ENCODE measurements around the gene PRRT2. TPM values are rescaled to one million over a fixed set of nuclear protein-coding genes. Genes with fewer than 3 reads are reported as not detected.
"Not testable (repeated sequence)": the region's sequence is repeated elsewhere in the genome, so short reads cannot be mapped to it uniquely, and the experiment has no call there.

PRRT2 gene
- polyA plus RNA-seq, 4 donors: 10.0 to 28.8 (median 18.2) TPM

DNA sequence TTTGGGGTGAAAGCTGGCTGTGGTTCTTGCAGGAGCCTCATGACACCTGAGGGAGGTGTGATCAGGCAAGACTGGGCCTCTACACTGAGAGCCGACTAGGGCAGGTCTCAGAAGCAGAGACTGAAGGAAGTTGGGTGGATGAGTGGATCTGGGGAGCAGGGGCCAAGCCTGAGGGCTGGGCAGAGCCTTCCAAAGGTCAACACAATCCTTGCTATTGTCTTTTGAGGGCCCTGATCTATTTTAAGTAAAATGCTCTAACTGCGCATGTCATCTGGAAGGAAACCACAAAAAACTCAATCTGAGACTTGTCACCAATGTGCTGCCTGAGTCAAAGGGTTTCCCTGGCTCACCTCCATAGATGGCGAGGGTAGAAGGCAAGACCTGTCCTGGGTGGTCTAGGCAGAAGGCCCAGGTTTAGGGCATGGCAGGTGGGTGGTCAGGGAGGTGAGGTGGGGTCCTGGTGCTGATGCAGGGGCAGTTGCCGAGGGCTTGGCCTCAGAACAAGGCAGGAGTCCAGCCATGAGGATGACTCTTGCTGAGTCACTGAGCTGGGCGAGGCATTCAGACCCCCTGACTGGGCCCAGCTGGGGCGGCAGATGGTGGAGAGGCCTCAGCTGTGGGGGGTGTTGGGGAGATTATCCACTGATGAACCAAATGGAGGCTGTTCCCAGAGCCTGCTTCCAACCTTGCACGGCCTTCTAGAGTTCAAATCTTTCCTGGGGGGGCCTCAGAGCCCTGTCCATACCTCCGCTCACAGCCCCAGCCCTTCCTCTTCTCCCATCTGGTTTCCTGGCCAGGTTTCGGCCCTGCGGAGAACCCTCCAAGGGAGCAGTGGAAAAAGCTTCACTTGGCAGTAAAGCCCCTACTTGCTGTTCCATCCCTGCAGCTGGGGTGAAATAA, 13.4 kb downstream of the PRRT2 start:
- no peak for DNase-seq (ENCODE audit: low read depth in 4 of 4, low spot score in 2 of 4)

GRCh38 chr16:29826342-29826695, 14.3 kb downstream of the PRRT2 start:
- DNase-seq (ENCODE audit: low read depth in 4 of 4, low spot score in 2 of 4): no peak

- DNase-seq (ENCODE audit: low read depth in 4 of 4, low spot score in 2 of 4): no peak
Observed at GRCh38 chr16:29830774-29831173, 18.8 kb downstream of the PRRT2 start.

GRCh38 chr16:29831490-29831889, 19.5 kb downstream of the PRRT2 start:
- DNase-seq (ENCODE audit: low read depth in 4 of 4, low spot score in 2 of 4): no peak

- DNase-seq (ENCODE audit: low read depth in 4 of 4, low spot score in 2 of 4): not testable (repeated sequence)
Observed at GRCh38 chr16:29833219-29833618, 21.2 kb downstream of the PRRT2 start.

DNA sequence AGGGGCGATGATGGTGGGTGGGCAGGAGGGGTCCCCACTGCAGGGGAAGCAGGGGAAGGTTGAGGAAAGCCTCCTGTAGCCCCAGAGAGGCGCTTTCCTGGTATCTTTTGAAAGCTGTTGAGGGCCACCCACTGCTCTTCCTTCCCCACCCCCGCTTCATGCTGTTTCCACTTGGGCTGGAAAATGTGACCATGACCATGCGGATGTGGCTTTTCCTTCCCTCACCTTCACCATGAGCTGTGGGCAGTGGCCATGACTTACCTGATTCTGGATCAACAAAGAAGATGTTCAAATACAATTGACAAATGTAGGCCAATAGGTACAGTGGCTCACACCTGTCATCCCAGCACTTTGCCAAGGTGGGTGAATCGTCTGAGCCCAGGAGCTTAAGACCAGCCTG, 22.1 kb downstream of the PRRT2 start:
- DNase-seq (ENCODE audit: low read depth in 4 of 4, low spot score in 2 of 4): no peak

DNA sequence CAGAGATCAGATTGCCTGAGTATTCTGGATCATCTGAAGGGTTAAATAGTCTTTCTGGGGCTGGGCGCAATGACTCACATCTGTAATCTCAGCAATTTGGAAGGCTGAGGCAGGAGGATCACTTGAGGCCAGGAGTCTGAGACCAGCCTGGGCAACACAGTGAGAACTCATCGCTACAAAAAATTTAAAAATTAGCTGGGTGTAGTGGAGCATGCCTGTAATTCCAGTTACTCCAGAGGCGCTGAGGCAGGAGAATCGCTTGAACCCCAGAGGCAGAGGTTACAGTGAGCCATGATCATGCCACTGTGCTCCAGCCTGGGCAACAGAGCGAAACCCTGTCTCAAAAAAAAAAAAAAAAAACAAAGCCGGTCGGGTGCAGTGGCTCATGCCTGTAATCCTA, 23.9 kb downstream of the PRRT2 start:
- no peak for DNase-seq (ENCODE audit: low read depth in 4 of 4, low spot score in 2 of 4)

- DNase-seq (ENCODE audit: low read depth in 4 of 4, low spot score in 2 of 4): no peak
Observed at GRCh38 chr16:29836623-29837022, 24.6 kb downstream of the PRRT2 start.

- no peak for DNase-seq (ENCODE audit: low read depth in 4 of 4, low spot score in 2 of 4)
Observed at GRCh38 chr16:29837841-29838240, 25.8 kb downstream of the PRRT2 start.

- DNase-seq (ENCODE audit: low read depth in 4 of 4, low spot score in 2 of 4): no peak
Observed at GRCh38 chr16:29839822-29840221, 27.8 kb downstream of the PRRT2 start.

DNA sequence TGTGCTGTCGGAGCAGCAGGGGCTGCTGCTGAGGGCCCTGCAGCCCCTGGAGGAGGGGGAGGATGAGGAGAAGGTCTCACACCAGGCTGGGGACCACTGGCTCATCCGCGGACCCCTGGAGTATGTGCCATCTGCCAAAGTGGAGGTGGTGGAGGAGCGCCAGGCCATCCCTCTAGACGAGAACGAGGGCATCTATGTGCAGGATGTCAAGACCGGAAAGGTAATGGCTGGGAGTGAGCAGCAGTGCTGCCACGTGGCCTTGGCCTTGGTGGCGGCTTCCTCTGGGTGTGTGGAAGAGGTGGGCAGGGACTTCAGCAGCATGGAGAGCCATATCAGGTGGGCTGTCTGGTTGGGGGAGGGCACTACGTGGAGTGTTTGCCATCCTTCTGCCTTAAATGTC, 28.2 kb downstream of the PRRT2 start:
- no peak for DNase-seq (ENCODE audit: low read depth in 4 of 4, low spot score in 2 of 4)

GRCh38 chr16:29841631-29842030, 29.6 kb downstream of the PRRT2 start:
- DNase-seq (ENCODE audit: low read depth in 4 of 4, low spot score in 2 of 4): no peak

GRCh38 chr16:29842732-29843346, 30.8 kb downstream of the PRRT2 start:
- no peak for DNase-seq (ENCODE audit: low read depth in 4 of 4, low spot score in 2 of 4)

GRCh38 chr16:29843931-29844330, 31.9 kb downstream of the PRRT2 start:
- no peak for DNase-seq (ENCODE audit: low read depth in 4 of 4, low spot score in 2 of 4)

- no peak for DNase-seq (ENCODE audit: low read depth in 4 of 4, low spot score in 2 of 4)
Observed at GRCh38 chr16:29844575-29845331, 32.8 kb downstream of the PRRT2 start.

GRCh38 chr16:29845656-29846055, 33.7 kb downstream of the PRRT2 start:
- no peak for DNase-seq (ENCODE audit: low read depth in 4 of 4, low spot score in 2 of 4)

DNA sequence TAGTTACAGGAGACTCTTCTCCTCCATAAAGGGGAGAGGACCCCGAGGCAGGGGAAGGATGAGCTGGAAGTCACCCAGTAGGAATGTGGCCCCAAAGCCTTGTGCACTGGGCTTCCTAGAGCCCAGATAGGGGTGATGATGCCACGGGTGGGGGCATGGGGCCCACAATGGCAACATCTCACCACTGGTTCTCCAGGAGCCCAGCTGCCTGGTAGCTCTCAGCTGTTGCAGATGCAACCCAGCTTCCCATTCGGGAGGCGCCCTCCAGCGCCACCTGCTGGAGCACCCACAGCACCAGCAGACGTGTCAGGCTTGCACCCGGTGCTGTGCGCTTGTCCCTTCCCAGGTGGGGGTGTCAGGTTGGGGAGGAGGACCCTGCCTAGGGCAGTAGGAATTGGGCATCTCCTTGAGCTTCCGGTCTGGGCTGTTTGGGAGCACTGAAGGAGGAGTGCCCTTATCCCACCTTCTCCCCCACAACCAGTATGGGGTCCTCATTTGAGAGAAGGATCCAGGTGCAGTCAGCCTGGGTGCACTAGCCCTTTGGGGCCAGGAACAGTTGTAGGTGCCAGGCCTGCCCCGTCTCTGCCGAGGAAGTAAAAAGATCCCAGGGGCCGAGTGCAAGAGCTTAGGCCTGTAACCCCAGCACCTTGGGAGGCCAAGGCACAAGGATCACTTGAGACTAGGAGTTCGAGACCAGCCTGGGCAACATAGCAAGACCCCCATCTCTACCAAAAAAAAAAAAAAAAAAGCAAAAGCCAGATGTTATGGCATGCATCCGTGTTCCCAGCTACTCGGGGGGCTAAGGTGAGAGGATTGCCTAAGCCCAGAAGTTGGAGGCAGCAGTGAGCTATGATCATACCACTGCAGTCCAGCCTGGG, 36.7 kb downstream of the PRRT2 start:
- no peak for DNase-seq (ENCODE audit: low read depth in 4 of 4, low spot score in 2 of 4)

GRCh38 chr16:29849505-29849904, 37.5 kb downstream of the PRRT2 start:
- DNase-seq (ENCODE audit: low read depth in 4 of 4, low spot score in 2 of 4): no peak

GRCh38 chr16:29850998-29851397, 39.0 kb downstream of the PRRT2 start:
- no peak for DNase-seq (ENCODE audit: low read depth in 4 of 4, low spot score in 2 of 4)

- no peak for DNase-seq (ENCODE audit: low read depth in 4 of 4, low spot score in 2 of 4)
Observed at GRCh38 chr16:29852654-29853053, 40.7 kb downstream of the PRRT2 start.

All from left renal cortex interstitium (tissue), 4 donors.